ENCODE data around the gene ZNF496. TPM values are rescaled to one million over a fixed set of nuclear protein-coding genes. Genes with fewer than 3 reads are reported as not detected.

The ZNF496 gene
- total RNA-seq, 2 donors from 2014 or later, result 11.7 to 15.6 TPM

DNA sequence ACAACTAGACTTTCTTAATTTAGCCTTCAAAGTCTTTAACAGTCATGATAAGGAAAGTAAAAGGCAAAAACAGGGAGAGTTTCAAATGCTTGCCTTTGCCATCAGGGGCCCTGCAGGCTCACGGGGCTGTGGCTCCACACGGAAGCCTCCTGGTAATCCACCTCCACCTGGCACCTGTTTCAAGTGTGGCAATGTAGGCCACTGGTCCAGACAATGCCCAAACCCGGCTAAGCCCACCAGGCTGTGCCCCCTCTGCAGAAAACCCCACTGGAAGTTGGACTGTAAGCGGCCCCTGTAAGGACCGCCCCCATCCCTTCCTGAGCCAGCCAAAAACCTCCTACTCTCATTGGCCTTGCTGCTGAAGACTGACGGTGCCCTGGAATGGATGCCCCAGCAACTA, 43.3 kb downstream of the ZNF496 start:
- intact Hi-C loops (cut with DNase I), result no loop called here
- TF ChIP-seq, protein P1, sequence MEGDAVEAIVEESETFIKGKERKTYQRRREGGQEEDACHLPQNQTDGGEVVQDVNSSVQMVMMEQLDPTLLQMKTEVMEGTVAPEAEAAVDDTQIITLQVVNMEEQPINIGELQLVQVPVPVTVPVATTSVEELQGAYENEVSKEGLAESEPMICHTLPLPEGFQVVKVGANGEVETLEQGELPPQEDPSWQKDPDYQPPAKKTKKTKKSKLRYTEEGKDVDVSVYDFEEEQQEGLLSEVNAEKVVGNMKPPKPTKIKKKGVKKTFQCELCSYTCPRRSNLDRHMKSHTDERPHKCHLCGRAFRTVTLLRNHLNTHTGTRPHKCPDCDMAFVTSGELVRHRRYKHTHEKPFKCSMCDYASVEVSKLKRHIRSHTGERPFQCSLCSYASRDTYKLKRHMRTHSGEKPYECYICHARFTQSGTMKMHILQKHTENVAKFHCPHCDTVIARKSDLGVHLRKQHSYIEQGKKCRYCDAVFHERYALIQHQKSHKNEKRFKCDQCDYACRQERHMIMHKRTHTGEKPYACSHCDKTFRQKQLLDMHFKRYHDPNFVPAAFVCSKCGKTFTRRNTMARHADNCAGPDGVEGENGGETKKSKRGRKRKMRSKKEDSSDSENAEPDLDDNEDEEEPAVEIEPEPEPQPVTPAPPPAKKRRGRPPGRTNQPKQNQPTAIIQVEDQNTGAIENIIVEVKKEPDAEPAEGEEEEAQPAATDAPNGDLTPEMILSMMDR (IDR thresholded peaks at IDR 0.05), result no peak
- Histone ChIP-seq H3K9ac (ENCODE audit: low read depth in 2 of 2, low read length in 2 of 2) (no peak overlapping the region), H3K4me3 (no peak overlapping the region), H3K4me1 (no peaks in the 10 kb centered on the region), H3K27me3 (no peaks in the 10 kb centered on the region), H3K27ac (no peak overlapping the region), H3K9me3 (no peaks in the 10 kb centered on the region), H3K36me3 (no peaks in the 10 kb centered on the region)
- DNase-seq, result peak; percentile 5

DNA sequence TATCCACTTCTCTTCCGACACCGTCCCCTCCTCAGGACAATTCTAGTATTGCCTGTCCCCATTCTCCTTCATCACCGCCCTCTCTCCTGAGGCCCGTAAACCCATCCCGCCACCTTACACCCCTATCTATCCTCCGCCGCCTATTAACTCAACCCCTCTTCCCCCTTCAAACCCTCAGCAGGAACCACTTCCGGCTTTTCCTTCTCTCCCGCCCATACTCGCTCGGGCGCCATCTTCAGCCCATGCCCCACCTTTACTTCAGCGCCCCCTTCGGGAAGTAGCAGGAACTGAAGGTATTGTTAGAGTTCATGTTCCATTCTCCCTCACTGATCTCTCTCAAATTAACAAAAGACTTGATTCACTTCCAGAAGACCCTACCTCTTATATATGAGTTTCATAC, 44.2 kb downstream of the ZNF496 start:
- intact Hi-C loops (cut with DNase I), result no loop called here
- peak; percentile 14 for DNase-seq
- TF ChIP-seq, protein P1 (IDR thresholded peaks at IDR 0.05), result no peak
- H3K36me3 ChIP-seq, result no peaks in the 10 kb centered on the region
- H3K9me3 ChIP-seq, result no peaks in the 10 kb centered on the region
- H3K27ac ChIP-seq, result no peak overlapping the region
- no peak overlapping the region for H3K9ac ChIP-seq (ENCODE audit: low read depth in 2 of 2, low read length in 2 of 2)
- no peaks in the 10 kb centered on the region for H3K27me3 ChIP-seq
- no peak overlapping the region for H3K4me3 ChIP-seq
- H3K4me1 ChIP-seq, result no peaks in the 10 kb centered on the region

DNA sequence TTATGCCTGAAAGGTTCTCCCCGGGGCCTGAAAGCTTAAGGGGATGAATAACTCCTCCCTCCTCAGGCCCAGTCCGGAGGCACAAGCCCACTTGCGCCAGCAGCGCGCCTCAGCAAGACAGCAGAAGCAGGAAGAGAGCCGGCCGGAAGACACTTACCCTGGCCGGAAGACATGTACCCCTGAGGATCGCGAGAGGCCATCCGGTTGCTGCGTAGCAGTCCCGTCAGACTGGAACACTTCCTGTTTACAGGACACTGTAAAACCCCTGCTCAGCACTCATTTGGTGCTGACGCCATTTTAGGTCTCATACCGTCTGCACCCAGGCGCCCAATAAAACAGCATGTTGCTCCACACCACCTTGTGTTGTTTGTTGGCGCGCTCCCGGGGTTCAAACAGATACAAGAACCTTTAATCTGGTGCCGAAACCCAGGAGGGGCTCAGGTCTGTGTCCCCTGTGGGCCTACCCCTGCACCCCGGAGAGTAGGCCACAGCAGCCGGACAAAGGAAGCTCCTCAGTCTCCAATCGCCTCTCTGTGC, 45.5 kb downstream of the ZNF496 start:
- no peaks in the 10 kb centered on the region for H3K27me3 ChIP-seq
- TF ChIP-seq, protein P1 (IDR thresholded peaks at IDR 0.05), result no peak
- no peaks in the 10 kb centered on the region for H3K9me3 ChIP-seq
- no peak overlapping the region for H3K4me3 ChIP-seq
- no peaks in the 10 kb centered on the region for H3K36me3 ChIP-seq
- intact Hi-C loops (cut with DNase I), result no loop called here
- H3K27ac ChIP-seq, result no peak overlapping the region
- no peaks in the 10 kb centered on the region for H3K4me1 ChIP-seq
- no peak overlapping the region for H3K9ac ChIP-seq (ENCODE audit: low read depth in 2 of 2, low read length in 2 of 2)
- DNase-seq, result peak; percentile 14

DNA sequence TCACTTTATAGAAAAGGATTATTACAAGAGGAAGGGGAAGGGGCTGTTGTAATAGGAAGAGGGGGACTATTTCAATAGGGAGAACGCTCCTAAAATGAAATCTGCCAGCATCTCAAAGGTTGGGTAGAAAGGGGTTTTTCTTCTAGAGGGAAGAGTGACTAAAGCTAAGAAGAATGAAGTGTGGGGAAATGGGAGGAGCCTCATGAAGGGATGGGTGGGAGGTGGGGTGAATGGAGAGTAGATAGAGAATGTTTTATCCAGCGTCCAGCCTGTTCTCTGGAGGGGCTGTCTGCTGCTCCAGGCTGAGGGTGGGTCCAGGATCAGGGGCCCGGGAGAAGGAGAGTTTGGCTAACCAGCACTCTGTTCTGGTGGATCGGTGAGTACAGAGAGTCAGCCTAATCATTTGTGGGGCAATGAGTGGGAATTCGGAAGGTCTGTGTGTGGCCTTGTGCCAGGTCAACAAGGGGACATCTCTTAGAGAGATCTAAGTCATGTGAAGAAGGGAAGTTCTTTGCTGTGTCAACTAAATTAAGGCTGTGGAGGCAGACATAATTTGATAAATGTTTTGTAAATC, 50.6 kb downstream of the ZNF496 start:
- Histone ChIP-seq H3K9me3 (no peaks in the 10 kb centered on the region), H3K27ac (no peak overlapping the region), H3K27me3 (no peaks in the 10 kb centered on the region), H3K4me1 (no peaks in the 10 kb centered on the region), H3K4me3 (no peak overlapping the region), H3K9ac (ENCODE audit: low read depth in 2 of 2, low read length in 2 of 2) (no peak overlapping the region), H3K36me3 (no peaks in the 10 kb centered on the region)
- intact Hi-C loops (cut with DNase I), result no loop called here
- DNase-seq, result peak; percentile 5
- TF ChIP-seq, protein P1 (IDR thresholded peaks at IDR 0.05), result no peak

DNA sequence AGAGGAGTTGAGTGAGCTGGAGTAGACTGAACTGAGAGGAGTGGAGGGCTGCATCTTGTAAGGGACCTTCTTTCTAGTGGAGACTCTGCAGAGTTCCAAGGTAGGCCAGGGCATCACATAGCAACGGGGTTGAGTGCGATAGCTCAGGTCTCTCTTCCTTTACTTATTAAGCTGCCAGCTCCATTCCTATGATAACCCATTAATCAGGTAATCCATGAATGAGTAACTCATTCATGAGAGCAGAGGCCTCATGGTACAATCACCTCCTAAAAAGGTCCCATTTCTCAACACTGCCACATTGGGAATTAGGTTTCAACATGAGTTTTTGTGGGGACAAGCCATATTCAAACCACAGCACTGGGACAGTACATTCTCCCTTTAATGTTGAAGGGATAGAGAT, 54.5 kb downstream of the ZNF496 start:
- H3K9me3 ChIP-seq, result no peaks in the 10 kb centered on the region
- no peaks in the 10 kb centered on the region for H3K4me1 ChIP-seq
- no peak overlapping the region for H3K9ac ChIP-seq (ENCODE audit: low read depth in 2 of 2, low read length in 2 of 2)
- TF ChIP-seq, protein P1 (IDR thresholded peaks at IDR 0.05), result no peak
- no peaks in the 10 kb centered on the region for H3K36me3 ChIP-seq
- H3K27me3 ChIP-seq, result no peaks in the 10 kb centered on the region
- no peak overlapping the region for H3K27ac ChIP-seq
- H3K4me3 ChIP-seq, result no peak overlapping the region
- no peak for DNase-seq
- intact Hi-C loops (cut with DNase I), result no loop called here
